NCI-H345 (cell line): ENCODE data around the gene PLAAT4.

Source experiments
- DNase-seq: peaks from one replicate; lab custom pipeline; 2025; lab: John Stamatoyannopoulos, UW

The PLAAT4 gene, protein sequence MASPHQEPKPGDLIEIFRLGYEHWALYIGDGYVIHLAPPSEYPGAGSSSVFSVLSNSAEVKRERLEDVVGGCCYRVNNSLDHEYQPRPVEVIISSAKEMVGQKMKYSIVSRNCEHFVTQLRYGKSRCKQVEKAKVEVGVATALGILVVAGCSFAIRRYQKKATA

GRCh38 chr11:63536669-63537292 is at the start of gene PLAAT4:
PLAAT4 (plus strand) TSS chr11:63536808; CDS start chr11:63536869, 61 bp downstream.
- no peak for DNase-seq

- no peak for DNase-seq
Observed at GRCh38 chr11:63488789-63489188, 47.8 kb upstream of the PLAAT4 start.

DNA sequence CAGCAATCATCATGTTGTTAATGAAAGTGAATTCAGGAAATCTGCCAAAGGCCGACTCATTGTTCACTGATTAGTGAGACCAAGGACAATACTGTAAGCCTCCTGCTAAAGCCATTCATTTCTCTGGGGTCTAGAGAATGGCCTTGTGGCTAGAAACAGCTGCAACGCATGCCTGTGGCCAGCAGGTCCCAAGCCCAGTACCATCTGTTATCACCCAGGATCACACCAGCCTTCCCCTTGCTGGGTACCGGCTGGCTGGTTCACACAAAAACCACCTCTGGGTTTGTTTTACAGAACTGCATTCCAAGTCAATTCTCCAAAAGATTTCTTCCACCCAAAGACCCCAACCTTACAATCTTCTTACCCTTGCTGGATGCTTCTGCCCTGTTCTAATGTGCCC is 46.7 kb upstream of the PLAAT4 start:
- DNase-seq: no peak

GRCh38 chr11:63490551-63491239 is 45.9 kb upstream of the PLAAT4 start, which contains the start of gene PLAAT5:
PLAAT5 (minus strand) TSS chr11:63491167; CDS start chr11:63491034, 133 bp downstream.
- DNase-seq: no peak

GRCh38 chr11:63491240-63491587 is 45.4 kb upstream of the PLAAT4 start:
- DNase-seq: no peak

GRCh38 chr11:63491636-63492372 is 44.8 kb upstream of the PLAAT4 start:
- no peak for DNase-seq

GRCh38 chr11:63492441-63492840 is 44.2 kb upstream of the PLAAT4 start:
- no peak for DNase-seq

- DNase-seq: no peak
Observed at GRCh38 chr11:63493127-63493526, 43.5 kb upstream of the PLAAT4 start.

DNA sequence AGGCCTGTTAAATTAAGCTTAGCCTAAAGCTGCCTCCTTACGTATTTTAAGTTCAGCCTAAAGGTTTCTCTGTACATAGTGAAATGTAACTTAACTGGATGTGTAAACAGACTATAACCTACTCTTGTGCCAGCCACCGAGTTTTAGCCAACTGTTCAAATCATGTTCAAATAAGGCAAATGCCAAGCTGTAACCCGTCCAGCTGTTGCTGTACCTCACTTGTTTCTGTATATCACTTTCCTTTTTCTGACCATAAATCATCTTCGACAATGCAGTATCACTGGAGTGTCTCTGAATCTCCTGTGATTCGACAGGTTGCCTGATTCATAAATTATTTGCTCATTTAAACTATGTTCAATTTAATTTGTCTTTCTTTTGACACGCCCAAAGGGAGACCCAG is 41.6 kb upstream of the PLAAT4 start:
- no peak for DNase-seq

- DNase-seq: no peak
Observed at GRCh38 chr11:63499874-63500273, 36.7 kb upstream of the PLAAT4 start.

DNA sequence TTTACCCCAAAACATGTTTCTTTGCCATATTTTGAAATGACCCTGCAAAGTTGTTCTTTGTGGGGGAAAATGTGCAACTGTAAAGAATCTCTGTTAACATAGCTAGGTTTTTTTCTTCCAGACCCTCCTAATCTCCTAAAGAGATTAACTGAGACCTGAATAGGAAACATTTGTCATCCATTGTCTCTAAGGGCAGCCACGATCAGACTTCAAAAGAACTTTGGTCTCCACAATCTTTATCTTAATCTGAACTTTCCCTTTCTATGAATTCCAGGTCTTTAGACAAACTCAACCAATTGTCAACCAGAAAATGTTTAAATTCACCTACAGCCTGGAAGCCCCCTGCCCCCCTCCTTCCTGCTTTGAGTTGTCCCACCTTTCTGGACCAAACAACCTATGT is 35.4 kb upstream of the PLAAT4 start:
- DNase-seq: no peak

GRCh38 chr11:63502252-63502820 is 34.3 kb upstream of the PLAAT4 start:
- DNase-seq: no peak

DNA sequence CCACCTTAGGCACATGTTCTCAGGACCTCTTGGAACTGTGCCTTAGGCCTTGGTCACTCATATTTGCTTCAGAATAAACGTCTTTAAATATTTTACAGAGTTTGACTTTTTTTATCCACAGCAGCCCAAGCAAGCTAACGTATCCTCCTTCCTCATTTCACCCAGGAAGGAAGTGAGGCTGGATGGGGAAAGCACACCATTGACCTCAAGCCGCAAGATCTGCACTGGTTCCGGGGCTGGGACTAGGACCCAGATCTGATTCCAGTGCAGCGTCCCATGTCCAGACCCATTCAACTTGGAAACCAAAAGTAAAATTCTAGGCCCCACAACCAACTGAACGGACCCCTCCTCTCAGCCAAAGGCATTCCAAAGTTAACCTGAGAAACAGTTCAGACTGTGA is 33.1 kb upstream of the PLAAT4 start:
- no peak for DNase-seq

- DNase-seq: no peak
Observed at GRCh38 chr11:63504054-63504453, 32.6 kb upstream of the PLAAT4 start.

DNA sequence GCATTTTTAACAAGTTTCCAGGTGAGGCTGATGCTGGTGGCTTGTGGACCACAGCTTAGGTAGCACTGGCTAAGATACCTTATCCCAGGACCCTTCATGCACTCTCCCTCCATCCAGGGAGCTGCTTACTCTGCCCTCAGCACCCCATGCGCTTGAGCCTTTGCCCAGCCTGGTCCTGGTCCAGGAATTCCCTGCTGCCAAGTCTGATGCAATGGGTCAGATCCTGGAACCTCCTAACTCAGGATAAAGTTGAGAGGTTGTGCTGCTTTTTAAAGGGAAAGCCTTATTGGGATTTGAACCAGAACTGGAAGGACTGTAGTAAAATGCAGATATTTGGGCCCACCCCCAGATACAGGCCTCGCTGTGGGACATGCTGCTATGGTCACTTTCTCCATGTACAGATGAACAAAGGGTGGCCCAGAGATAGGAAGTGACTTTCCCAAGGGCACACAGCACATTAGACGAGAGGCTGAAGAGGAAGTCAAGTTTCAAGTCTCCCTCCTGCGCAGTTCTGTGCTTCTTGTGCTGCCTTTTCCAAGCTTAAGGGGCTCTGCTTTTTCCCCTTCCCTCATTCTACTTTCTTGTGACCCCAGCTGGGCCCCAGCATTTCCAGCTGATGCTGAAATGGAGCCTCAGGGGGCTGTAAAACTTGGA is 31.5 kb upstream of the PLAAT4 start:
- no peak for DNase-seq

GRCh38 chr11:63505857-63506528 is 30.6 kb upstream of the PLAAT4 start, which contains the start of gene LGALS12:
LGALS12 (plus strand) TSS chr11:63506084; CDS start chr11:63506459, 375 bp downstream.
- no peak for DNase-seq

GRCh38 chr11:63506876-63507275 is 29.7 kb upstream of the PLAAT4 start:
- DNase-seq: no peak

DNA sequence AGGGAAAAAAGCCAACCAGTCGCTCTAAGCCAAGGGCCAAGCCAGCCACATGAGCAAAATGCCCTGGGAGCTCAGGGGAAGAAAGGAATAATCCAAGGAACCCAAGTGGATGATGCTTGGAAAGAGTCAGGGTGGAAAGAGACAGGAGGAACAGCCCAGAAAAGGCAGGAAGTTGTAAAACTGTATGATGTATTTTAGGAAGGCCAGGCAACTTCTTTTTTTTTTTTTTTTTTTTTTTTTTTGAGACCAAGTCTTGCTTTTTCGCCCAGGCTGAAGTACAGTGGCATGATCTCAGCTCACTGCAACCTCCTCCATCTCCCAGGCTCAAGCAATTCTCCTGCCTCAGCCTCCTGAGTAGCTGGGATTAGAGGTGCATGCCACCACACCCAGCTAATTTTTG is 29.1 kb upstream of the PLAAT4 start:
- no peak for DNase-seq

DNA sequence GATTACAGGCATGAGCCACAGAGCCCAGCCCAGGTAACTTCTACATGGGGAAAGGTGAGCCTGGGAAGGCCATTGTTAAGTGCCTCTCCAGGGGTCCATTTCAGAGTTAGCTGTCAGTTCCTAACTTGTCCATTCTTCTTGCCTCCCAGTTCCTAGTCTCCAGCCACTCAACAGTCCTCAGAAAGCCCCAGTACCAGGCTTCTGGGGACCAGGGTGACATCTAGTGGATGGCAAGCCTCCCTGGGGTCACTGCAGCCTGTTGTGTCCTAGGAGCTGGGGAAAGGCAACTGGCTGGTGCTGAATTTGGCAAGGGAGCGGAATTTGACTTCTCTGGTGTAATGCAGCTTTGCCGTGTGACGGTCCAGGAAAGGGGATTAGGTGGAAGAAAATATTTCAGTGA is 28.6 kb upstream of the PLAAT4 start:
- no peak for DNase-seq

DNA sequence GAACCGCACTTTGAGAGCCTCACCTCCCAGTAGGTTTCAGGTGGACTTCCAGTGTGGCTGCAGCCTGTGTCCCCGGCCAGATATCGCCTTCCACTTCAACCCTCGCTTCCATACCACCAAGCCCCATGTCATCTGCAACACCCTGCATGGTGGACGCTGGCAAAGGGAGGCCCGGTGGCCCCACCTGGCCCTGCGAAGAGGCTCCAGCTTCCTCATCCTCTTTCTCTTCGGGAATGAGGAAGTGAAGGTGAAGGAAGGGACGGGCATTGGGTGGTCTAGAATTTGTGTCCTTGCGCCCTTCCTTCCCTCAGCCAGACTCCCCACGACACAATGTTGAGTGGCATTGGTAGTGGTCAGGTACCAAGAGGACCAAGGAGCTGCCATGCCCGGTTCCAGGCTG is 27.9 kb upstream of the PLAAT4 start:
- DNase-seq: no peak

DNA sequence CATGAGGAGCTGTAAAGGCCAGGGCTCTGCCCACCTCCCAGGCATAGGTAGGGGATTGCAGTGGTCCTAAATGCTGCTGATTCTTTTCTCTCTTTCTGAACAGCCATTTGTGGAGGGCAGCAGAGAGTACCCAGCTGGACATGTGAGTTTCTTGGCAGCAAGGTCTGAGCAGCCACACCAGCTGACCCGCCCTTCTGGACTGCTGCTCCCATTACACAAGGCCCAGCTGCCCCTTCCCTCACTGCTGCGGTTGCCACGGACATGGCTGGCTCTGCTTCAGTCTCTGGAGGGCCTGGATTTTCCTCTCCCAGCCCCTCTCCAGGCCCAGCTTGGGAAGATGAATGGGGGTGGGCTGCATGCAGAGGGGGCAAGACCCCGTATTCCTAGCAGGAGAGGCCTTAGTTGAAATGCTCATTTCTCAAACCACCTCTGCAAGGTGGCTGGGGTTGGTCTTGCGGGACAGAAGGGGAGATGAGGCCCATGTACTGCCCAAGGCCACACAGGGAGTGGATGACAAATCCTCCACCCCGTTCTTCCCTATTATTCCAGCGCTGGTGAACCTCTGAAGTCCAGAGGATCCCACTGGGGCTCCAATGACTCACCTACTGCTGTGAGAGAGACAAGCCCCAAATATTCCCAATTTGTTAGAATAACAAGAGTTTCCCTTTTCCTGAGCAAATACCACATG is 26.1 kb upstream of the PLAAT4 start:
- DNase-seq: no peak
